Measurements from ENCODE around the gene SBNO2.
"Not testable (repeated sequence)": the region's sequence is repeated elsewhere in the genome, so short reads cannot be mapped to it uniquely, and the experiment has no call there.

SBNO2 gene

DNA sequence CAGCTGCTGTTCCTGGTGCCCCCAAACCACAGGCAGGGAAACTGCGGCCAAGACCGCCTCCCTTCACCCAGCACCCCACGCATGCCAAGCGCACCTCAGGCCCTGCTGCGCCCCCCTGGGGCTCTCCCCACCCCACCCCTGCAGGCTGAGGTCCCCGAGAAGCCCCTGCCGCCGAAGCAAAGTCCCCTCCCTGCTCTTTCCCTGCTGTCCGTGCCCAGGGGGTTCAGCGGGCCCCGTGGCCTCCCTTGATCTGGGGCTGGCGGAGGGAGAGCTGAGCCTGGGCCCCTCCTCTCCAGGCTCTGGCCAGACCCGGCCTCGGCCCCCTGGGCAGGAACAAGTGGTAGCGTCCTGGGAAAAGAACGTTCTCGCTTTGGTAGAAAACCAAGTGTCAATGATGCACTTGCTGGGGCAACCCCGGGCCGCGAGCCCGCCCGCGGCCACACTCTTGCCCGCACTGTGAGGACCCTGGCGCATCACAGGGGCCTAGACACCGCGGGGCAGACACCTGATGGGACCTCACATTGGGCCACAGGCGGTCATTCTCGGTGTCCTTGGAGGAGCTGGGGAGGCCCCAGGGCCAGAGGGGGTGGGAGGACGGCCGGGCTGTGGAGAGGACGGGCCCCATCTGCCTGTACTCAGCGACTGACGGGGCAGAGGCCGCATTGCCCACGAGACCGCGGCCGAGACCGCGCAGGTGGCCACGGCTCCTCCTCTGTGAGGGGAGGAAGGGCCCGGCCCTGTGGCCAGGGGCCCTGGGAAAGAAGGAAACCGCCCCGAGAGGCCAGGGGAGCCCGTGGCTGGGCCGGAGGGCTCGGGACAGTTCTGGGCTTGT lies 41.3 kb downstream of the SBNO2 start:
- TF ChIP-seq, protein P1, sequence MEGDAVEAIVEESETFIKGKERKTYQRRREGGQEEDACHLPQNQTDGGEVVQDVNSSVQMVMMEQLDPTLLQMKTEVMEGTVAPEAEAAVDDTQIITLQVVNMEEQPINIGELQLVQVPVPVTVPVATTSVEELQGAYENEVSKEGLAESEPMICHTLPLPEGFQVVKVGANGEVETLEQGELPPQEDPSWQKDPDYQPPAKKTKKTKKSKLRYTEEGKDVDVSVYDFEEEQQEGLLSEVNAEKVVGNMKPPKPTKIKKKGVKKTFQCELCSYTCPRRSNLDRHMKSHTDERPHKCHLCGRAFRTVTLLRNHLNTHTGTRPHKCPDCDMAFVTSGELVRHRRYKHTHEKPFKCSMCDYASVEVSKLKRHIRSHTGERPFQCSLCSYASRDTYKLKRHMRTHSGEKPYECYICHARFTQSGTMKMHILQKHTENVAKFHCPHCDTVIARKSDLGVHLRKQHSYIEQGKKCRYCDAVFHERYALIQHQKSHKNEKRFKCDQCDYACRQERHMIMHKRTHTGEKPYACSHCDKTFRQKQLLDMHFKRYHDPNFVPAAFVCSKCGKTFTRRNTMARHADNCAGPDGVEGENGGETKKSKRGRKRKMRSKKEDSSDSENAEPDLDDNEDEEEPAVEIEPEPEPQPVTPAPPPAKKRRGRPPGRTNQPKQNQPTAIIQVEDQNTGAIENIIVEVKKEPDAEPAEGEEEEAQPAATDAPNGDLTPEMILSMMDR (conservative IDR thresholded peaks at IDR 0.05; ENCODE audit: control insufficient read depth, insufficient read depth, low read depth, low read length), result no peak
- peak; percentile 35 for DNase-seq (ENCODE audit: low read depth)
- peak overlapping the region; percentile 57 for H3K4me3 ChIP-seq (ENCODE audit: control insufficient read depth, low read depth, low read length)

DNA sequence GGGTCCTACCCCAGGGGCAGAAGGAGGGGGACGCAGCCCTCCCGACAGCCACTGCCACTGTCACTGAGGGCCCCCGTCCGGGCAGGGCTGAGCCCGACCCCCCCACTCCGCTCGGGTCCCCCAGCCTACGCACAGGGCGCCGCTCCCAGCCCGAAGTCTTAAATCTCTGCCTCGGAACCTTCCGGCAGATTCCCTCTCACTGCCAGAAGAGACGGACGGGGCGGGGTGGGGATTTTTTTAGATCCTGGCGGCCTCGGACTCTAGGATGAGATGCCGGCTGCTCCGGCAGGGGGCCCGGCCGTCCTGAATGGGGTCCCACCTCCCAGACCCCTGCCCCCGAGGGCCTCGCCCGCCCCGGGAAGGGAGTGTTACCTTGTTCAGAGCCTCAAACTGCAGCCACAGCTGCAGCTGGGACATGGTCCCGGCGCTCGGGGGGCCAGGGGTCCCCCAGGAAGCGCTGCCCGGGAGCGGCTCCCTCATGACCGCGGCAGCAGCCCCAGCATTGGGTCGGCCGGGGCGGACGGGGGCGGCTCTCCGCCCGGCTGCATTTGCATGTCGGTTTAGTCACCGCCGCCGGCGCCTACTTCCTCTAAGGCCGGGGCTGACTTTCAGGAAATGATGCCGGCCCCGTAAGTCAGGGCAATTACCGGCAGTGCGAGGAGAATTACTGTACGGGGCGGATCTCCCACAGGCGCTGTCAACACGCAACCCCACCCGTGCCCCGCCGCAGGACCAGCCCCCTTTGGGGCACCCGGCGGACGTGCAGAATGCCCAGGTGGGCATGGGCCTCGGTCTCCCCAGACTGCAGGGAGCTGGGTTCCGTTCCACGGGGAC lies 42.1 kb downstream of the SBNO2 start:
- peak; percentile 87 for DNase-seq (ENCODE audit: low read depth)
- TF ChIP-seq, protein P1 (conservative IDR thresholded peaks at IDR 0.05; ENCODE audit: control insufficient read depth, insufficient read depth, low read depth, low read length), result no peak

DNA sequence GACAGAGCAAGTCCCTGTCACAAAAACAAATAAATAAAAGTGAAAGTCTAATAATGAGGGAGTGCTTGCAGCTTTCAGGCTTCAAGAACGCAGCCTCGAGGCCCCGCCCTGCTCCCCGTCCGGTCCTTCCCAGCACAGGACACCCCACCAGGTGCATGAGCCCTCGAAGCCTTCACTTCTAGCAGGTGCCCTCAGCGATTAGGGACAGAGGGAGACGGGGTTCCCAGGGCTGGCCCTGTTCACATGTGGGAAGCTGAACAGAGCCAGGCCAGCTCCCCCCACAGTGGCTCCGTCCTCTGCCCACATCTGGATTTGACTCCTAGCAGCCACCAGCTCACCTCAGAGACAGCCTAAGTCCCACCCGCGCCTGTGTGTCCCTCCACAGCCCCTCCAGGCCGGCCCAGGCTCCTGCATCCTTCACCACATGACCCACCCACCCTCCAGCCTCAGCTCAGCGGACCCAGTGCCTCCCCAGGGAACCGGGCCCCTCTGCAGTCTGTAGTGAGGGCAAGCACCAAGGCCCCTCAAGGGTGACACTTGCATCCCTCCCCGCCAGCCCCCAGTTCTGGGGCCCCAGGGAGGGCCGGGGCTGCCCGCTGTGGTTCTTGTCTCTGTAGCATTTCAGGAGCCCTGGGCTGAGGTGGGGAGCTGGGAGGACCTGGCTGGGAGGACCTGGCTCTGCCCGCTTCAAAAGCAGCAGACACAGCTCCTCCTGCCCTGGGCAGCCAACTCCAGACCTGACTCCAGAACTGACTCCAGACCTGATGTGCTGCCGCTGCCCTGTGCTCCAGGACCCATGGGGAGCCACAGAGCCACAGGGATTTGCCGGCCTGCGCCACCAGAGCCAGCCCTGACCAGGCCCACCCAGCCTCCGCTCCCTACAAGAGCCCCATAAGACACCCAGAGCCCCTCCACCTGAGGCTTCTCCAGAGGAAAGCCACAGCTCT lies 43.0 kb downstream of the SBNO2 start:
- H3K4me3 ChIP-seq (ENCODE audit: control insufficient read depth, low read depth, low read length), result peak overlapping the region; percentile 57
- no peak for DNase-seq (ENCODE audit: low read depth)
- TF ChIP-seq, protein P1 (conservative IDR thresholded peaks at IDR 0.05; ENCODE audit: control insufficient read depth, insufficient read depth, low read depth, low read length), result no peak

More for the DNA sequence above, 42.1 kb downstream of the SBNO2 start:
- H3K4me3 ChIP-seq (ENCODE audit: control insufficient read depth, low read depth, low read length), result peak overlapping the region; percentile 57

DNA sequence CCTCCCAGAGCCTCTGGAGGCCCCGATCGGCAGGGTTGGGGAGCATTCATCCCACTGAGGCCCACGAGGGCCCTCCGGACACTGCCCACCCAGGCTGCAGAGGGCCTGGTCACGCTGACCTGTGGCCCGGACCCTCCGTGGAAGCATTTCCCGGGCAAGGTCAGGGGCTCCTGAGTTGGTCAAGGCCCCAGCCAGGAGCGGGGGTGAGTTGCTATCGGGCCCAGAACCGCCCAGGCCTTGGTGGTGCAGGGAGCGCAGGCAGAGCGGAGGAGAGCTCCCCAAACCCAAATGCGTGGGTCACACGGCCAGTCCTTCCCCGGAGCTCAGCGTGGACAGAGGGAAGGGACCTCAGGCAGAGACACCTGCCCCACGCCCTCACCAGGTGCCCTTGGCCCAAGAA lies 44.5 kb downstream of the SBNO2 start:
- TF ChIP-seq, protein P1 (conservative IDR thresholded peaks at IDR 0.05; ENCODE audit: control insufficient read depth, insufficient read depth, low read depth, low read length), result no peak
- H3K4me3 ChIP-seq (ENCODE audit: control insufficient read depth, low read depth, low read length), result no peak overlapping the region
- DNase-seq (ENCODE audit: low read depth), result no peak

DNA sequence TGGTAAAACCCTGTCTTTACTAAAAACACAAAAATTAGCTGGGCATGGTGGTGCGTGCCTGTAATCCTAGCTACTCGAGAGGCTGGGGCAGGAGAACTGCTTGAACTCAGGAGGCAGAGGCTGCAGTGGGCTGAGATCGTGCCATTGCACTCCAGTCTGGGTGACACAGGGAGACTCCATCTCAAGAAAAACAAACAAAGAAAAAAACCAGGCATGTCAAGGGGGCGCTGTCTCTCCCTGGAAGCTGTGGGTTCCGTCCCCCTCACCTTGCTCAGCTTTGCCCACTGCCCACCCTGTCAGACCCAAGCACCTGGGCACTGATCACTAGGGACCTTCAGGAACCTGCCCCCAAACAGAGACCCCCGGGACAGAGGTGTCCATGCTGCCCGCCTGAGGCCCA lies 45.0 kb downstream of the SBNO2 start:
- H3K4me3 ChIP-seq (ENCODE audit: control insufficient read depth, low read depth, low read length); DNase-seq (ENCODE audit: low read depth): not testable (repeated sequence)

DNA sequence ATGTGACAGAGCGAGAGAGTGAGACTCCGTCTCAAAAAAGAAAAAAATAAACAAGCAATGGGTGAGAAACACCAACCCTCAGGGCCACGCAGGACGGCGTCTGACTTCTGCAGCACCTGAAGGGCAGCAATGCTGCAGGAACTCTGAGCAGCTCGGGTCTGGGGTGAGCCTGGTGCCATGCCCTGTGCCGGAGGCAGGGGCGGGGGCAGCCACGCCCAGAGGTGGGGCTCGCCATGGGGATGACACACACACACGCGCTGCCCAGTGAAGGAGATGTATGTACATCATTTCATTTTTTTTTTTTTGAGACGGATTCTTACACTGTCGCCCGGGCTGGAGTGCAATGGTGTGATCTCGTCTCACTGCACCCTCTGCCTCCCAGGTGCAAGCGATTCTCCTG lies 46.0 kb downstream of the SBNO2 start:
- DNase-seq (ENCODE audit: low read depth), result no peak
- TF ChIP-seq, protein P1 (conservative IDR thresholded peaks at IDR 0.05; ENCODE audit: control insufficient read depth, insufficient read depth, low read depth, low read length), result no peak

More for the DNA sequence above, 46.0 kb downstream of the SBNO2 start:
- H3K4me3 ChIP-seq (ENCODE audit: control insufficient read depth, low read depth, low read length), result no peak overlapping the region

Data from fibroblast of mammary gland (primary cell).